Endodermal cell (in vitro differentiated cells): ENCODE results near the gene FMNL2. TPM values are rescaled to one million over a fixed set of nuclear protein-coding genes. Genes with fewer than 3 reads are reported as not detected.

Source experiments
- DNase-seq: peaks from one replicate; pipeline ENCODE4 v3.0.0-alpha.2; 2017
- H3K27ac ChIP-seq: 2 replicates; pipeline ENCODE4 v1.5.1; 2013; ENCODE audit warnings: mild to moderate bottlenecking, low read depth, low read length, moderate library complexity
- H3K27me3 ChIP-seq: 2 replicates; pipeline ENCODE4 v1.6.1; 2013; ENCODE audit warnings: mild to moderate bottlenecking, low read length, moderate library complexity; ENCODE audit not compliant: insufficient read depth, control insufficient read depth, poor library complexity, severe bottlenecking
- H3K36me3 ChIP-seq: 2 replicates; pipeline ENCODE4 v1.7.0; 2013; ENCODE audit warnings: mild to moderate bottlenecking, low read length, moderate library complexity; ENCODE audit not compliant: control insufficient read depth, insufficient read depth
- H3K4me1 ChIP-seq: one replicate; pipeline ENCODE4 v1.7.0; 2013; ENCODE audit warnings: low read length; ENCODE audit not compliant: control insufficient read depth, insufficient read depth
- H3K4me3 ChIP-seq: 2 replicates; pipeline ENCODE4 v1.5.1; 2013; ENCODE audit warnings: mild to moderate bottlenecking, low read length, moderate library complexity
- H3K9ac ChIP-seq: 2 replicates; pipeline ENCODE4 v1.6.1; 2013; ENCODE audit warnings: mild to moderate bottlenecking, low read length, moderate library complexity; ENCODE audit not compliant: poor library complexity, severe bottlenecking; ENCODE audit errors: extremely low read depth
- H3K9me3 ChIP-seq: 2 replicates; pipeline ENCODE4 v1.6.1; 2013; ENCODE audit warnings: mild to moderate bottlenecking, low read length, moderate library complexity; ENCODE audit not compliant: control insufficient read depth
- H3K27ac Mint-ChIP-seq: 2 replicates; pipeline ENCODE4 v1.8.0; 2020; ENCODE audit warnings: mixed read lengths
- H3K27me3 Mint-ChIP-seq: 2 replicates; pipeline ENCODE4 v1.8.0; 2021; ENCODE audit warnings: mild to moderate bottlenecking, mixed read lengths; ENCODE audit not compliant: insufficient read depth
- H3K36me3 Mint-ChIP-seq: 2 replicates; pipeline ENCODE4 v1.8.0; 2020; ENCODE audit warnings: low read depth, mixed read lengths
- H3K4me1 Mint-ChIP-seq: 2 replicates; pipeline ENCODE4 v1.8.0; 2020; ENCODE audit warnings: mixed read lengths
- H3K4me3 Mint-ChIP-seq: 2 replicates; pipeline ENCODE4 v1.8.0; 2020; ENCODE audit warnings: mild to moderate bottlenecking, moderate library complexity, mixed read lengths
- H3K9me3 Mint-ChIP-seq: 2 replicates; pipeline ENCODE4 v1.8.0; 2020; ENCODE audit warnings: mild to moderate bottlenecking, mixed read lengths
- CTCF ChIP-seq: fragments of 200-600 bp; sonication (generic); conservative IDR thresholded peaks from 2 replicates; pipeline ENCODE4 v1.5.0; 2021; ENCODE audit warnings: antibody characterized with exemption, mild to moderate bottlenecking
- WGBS, 2 experiments: methylation state at CpG; one replicate each; pipeline versions ENCODE4 v1.1.5 to v1.1.7; 2013; ENCODE audit warnings: missing lambda C conversion rate in 2 of 2, mixed read lengths in 1 of 2; ENCODE audit not compliant: insufficient coverage in 1 of 2, insufficient read length in 1 of 2; 5-methylcytosine and 5-hydroxymethylcytosine counted together
- total RNA-seq, 2 donors: library from RNA; stranded (reverse); fragmentation: NEBNext Ultra II Directional in 1 of 2; extraction: Animal tissue kit (Norgen Biotek cat#: 25700) in 1 of 2; gene quantifications; 2 replicates in 1 of 2; 3 replicates in 1 of 2; pipeline ENCODE4 v1.2.1, GENCODE V29; 2021

FMNL2 gene
- total RNA-seq, 2 donors from 2014 or later, result 49.4 to 51.8 TPM

- Mint-ChIP-seq H3K27me3 (no peaks in the 10 kb centered on the region), H3K4me1 (peaks cover 8% of the 10 kb centered on the region), H3K9me3 (no peaks in the 10 kb centered on the region), H3K4me3 (no peak overlapping the region), H3K27ac (no peak overlapping the region), H3K36me3 (peaks cover 49% of the 10 kb centered on the region)
- Histone ChIP-seq H3K4me3 (no peak overlapping the region), H3K27ac (no peak overlapping the region), H3K9me3 (no peaks in the 10 kb centered on the region), H3K9ac (no peak overlapping the region), H3K4me1 (no peaks in the 10 kb centered on the region), H3K27me3 (no peaks in the 10 kb centered on the region), H3K36me3 (peaks cover 58% of the 10 kb centered on the region)
- TF ChIP-seq CTCF, result no peak
- DNase-seq, result no peak
- WGBS, 2 experiments, result 91 to 100% methylated on average over 1 to 2 of the region's 2 CpGs
These were observed 278.3 kb downstream of the FMNL2 start for GRCh38 chr2:152613235-152613634.

- Histone ChIP-seq H3K27me3 (no peaks in the 10 kb centered on the region), H3K9me3 (no peaks in the 10 kb centered on the region), H3K4me1 (no peaks in the 10 kb centered on the region), H3K36me3 (peaks cover 68% of the 10 kb centered on the region), H3K9ac (no peak overlapping the region), H3K27ac (no peak overlapping the region), H3K4me3 (no peak overlapping the region)
- Mint-ChIP-seq H3K36me3 (peaks cover 57% of the 10 kb centered on the region), H3K4me1 (peaks cover 8% of the 10 kb centered on the region), H3K4me3 (no peak overlapping the region), H3K27me3 (no peaks in the 10 kb centered on the region), H3K9me3 (no peaks in the 10 kb centered on the region), H3K27ac (no peak overlapping the region)
- no peak for TF ChIP-seq CTCF
- no peak for DNase-seq
- 93 to 100% methylated on average over 2 to 5 of the region's 5 CpGs for WGBS, 2 experiments
These were observed 280.2 kb downstream of the FMNL2 start for GRCh38 chr2:152615177-152615576.

GRCh38 chr2:152617456-152618192 lies 282.6 kb downstream of the FMNL2 start:
- no peak overlapping the region for H3K27ac ChIP-seq
- no peaks in the 10 kb centered on the region for H3K27me3 Mint-ChIP-seq
- TF ChIP-seq CTCF, result no peak

More at GRCh38 chr2:152617456-152618192, 282.6 kb downstream of the FMNL2 start:
- peaks cover 64% of the 10 kb centered on the region for H3K36me3 Mint-ChIP-seq
- peaks cover 8% of the 10 kb centered on the region for H3K4me1 Mint-ChIP-seq
- WGBS, 2 experiments, result 80 to 91% methylated on average over 1 to 4 of the region's 4 CpGs
- H3K36me3 ChIP-seq, result peaks cover 84% of the 10 kb centered on the region
- no peaks in the 10 kb centered on the region for H3K4me1 ChIP-seq
- DNase-seq, result no peak
- no peak overlapping the region for H3K27ac Mint-ChIP-seq
- no peak overlapping the region for H3K4me3 ChIP-seq
- no peaks in the 10 kb centered on the region for H3K9me3 Mint-ChIP-seq
- H3K9me3 ChIP-seq, result no peaks in the 10 kb centered on the region
- H3K4me3 Mint-ChIP-seq, result no peak overlapping the region
- no peak overlapping the region for H3K9ac ChIP-seq
- H3K27me3 ChIP-seq, result no peaks in the 10 kb centered on the region
